ENCODE measurements around the gene HIPK4.

The HIPK4 gene

GRCh38 chr19:40360020-40360707 lies 29.8 kb downstream of the HIPK4 start:
- TF ChIP-seq ZNF274 (IDR thresholded peaks at IDR 0.05; ENCODE audit: low read depth, low read length) = no peak
- no peak overlapping the region for H3K4me3 ChIP-seq (ENCODE audit: low read length)

DNA sequence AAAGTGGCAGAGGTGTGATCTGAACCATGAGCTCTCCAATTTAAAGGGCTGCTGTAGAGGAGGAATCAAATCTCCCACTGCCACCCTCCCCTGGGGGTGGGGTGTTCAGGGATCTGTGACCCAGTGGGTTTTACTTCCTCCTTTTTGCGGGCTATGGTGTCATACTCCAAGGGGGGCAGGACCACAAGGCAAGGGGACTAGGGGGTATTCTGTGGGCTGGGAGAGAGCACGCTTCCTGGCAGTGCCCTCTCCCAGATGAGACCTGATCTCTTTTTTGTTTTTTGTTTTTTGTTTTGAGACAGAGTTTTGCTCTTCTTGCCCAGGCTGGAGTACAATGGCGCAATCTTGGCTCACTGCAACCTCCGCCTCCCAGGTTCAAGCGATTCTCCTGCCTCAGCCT lies 31.2 kb downstream of the HIPK4 start:
- H3K4me3 ChIP-seq (ENCODE audit: low read length) = no peak overlapping the region
- TF ChIP-seq ZNF274 (IDR thresholded peaks at IDR 0.05; ENCODE audit: low read depth, low read length) = no peak

DNA sequence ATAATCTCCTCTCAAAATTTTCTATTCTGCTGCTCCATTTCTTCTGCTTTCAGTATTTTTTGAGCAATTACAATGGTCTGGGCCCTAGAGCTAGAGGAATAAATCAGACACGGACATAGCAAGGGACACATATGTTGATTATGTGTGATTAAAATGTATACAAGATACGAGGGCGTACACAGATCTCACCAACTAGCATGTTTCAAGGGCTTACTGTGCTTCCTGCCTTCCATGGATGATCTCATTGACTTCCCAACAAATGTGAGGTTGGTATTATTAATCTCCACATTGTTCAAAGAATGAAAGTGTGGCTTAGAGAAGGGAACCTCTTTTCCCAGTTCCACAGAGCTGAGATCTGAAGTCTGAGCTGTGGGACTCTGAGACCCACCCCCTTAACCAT lies 32.3 kb downstream of the HIPK4 start:
- no peak overlapping the region for H3K4me3 ChIP-seq (ENCODE audit: low read length)
- no peak for TF ChIP-seq ZNF274 (IDR thresholded peaks at IDR 0.05; ENCODE audit: low read depth, low read length)

DNA sequence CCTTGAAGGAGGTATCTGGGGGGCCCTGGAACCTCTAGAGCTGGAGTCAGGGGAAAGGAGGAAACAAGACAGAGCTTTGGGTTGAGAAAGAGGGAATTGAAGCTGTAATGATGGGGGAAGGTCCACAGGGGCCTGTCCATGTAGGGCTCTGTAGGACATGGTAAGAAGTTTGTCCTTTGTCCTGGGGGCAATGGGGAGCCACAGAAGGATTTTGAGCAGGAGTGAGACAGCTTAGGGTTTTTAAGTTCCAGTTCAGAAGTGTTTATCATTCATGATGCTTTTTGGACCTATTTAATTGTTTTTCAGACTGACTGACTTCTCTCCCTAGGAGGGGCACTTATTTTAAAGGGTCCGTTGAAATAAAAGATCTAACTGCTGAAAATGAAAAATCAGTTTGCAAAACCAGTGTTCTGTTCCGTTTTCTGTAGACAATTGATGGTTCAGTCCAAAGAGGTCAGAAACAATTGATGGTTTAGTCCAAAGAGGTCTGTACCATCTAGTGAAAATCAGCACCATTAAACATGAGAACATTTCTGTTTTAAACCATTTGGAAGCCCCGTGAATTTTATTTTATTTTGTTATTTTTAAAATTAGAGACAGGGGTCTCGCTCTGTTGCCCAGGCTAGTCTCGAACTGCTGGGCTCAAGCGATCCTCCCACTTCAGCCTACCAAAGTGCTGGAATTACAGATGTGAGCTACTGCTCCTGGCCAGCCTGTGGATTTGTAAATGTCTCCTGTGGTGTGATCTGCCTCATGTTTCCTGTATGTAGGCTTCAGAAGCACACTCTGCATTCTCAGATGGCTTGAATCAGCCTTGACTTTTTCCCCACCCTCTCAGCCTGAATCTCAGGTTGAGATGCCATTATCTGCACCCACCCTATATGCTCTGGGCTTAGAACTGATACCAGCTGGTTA lies 33.0 kb downstream of the HIPK4 start:
- no peak for TF ChIP-seq ZNF274 (IDR thresholded peaks at IDR 0.05; ENCODE audit: low read depth, low read length)
- H3K4me3 ChIP-seq (ENCODE audit: low read length) = no peak overlapping the region

GRCh38 chr19:40355975-40356680 lies 33.9 kb downstream of the HIPK4 start:
- no peak overlapping the region for H3K4me3 ChIP-seq (ENCODE audit: low read length)
- no peak for TF ChIP-seq ZNF274 (IDR thresholded peaks at IDR 0.05; ENCODE audit: low read depth, low read length)

DNA sequence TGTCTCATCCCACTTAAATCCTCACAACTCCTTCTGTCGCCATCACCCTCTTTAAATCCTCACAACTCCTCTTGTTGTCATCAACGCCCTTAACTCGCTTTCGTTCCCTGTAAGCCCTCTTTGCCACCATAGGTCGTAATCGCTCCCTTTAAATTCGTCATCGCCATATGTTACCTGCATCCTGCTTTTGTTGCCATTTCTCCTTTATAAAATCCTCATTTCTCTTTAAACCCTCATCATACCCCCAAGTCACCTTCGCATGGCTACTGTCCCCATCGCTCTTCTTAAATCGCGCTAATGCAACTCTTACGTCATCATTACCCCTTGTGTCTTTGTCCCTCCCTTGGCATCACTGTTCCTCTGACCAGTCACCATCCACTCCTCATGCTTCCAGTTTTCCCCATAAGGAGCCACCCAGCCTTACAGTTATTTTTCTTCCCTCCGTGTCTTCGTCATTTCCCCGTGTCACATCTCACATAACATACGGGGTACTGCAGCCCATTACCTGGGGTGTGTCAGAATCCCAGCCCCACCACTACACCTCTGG lies 40.9 kb downstream of the HIPK4 start:
- no peak for TF ChIP-seq ZNF274 (IDR thresholded peaks at IDR 0.05; ENCODE audit: low read depth, low read length)
- peak overlapping the region; percentile 97 for H3K4me3 ChIP-seq (ENCODE audit: low read length)

- peak within 1 kb of the TSS; percentile 99 for H3K4me3 ChIP-seq (ENCODE audit: low read length)
- TF ChIP-seq ZNF274 (IDR thresholded peaks at IDR 0.05; ENCODE audit: low read depth, low read length) = no peak
These were observed 41.7 kb downstream of the HIPK4 start, which contains the start of the genes C19orf47 and PLD3 for GRCh38 chr19:40348125-40348913. Gene C19orf47 (minus strand): TSS chr19:40348397. CDS start chr19:40341857, 6,540 bp downstream. Gene PLD3 (plus strand): TSS chr19:40348695. CDS start chr19:40366484, 17,789 bp downstream.

GRCh38 chr19:40344422-40344821 lies 45.6 kb downstream of the HIPK4 start:
- H3K4me3 ChIP-seq (ENCODE audit: low read length) = no peak overlapping the region
- no peak for TF ChIP-seq ZNF274 (IDR thresholded peaks at IDR 0.05; ENCODE audit: low read depth, low read length)

DNA sequence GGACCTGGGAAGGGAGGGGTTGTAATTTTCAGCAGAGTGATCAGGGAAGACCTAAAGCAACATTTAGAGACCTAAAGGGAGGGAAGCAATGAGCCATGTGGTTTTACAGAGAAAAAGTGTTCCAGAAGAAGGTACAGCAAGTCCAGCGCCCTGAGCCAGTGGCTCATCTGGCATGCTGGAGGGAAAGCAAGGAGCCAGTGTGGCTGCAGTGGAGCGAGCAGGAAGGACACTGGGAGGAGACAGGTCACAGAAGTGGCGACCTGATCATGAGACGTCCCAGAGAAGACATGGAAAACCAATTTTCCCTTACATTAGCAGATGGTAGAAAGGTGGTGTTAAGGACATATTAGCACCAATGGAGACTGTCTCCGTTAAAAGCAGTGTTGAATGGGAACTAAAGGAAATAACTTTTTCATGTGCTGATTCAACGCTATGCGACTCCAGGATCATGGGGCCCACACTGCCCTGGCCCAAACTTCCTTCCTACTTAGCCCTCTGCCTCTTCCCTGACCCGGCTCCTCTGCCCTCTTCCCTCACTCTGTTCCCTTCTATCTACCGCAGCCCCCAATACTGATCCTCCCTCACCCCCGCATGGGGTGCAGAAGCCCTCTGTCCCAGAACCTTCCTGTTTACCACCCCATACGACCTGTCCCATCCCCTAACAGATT lies 47.2 kb downstream of the HIPK4 start:
- no peak overlapping the region for H3K4me3 ChIP-seq (ENCODE audit: low read length)
- no peak for TF ChIP-seq ZNF274 (IDR thresholded peaks at IDR 0.05; ENCODE audit: low read depth, low read length)

GRCh38 chr19:40341601-40342482 lies 48.1 kb downstream of the HIPK4 start:
- no peak overlapping the region for H3K4me3 ChIP-seq (ENCODE audit: low read length)
- TF ChIP-seq ZNF274 (IDR thresholded peaks at IDR 0.05; ENCODE audit: low read depth, low read length) = no peak

GRCh38 chr19:40339018-40339728 lies 50.8 kb downstream of the HIPK4 start:
- no peak for TF ChIP-seq ZNF274 (IDR thresholded peaks at IDR 0.05; ENCODE audit: low read depth, low read length)
- no peak overlapping the region for H3K4me3 ChIP-seq (ENCODE audit: low read length)

Measured in GM08714 (cell line).